Esophagus muscularis mucosa (tissue), 4 donors: ENCODE measurements around the gene MPST. TPM values are rescaled to one million over a fixed set of nuclear protein-coding genes. Genes with fewer than 3 reads are reported as not detected.

Source experiments
- DNase-seq: peaks from one replicate; pipeline ENCODE4 v3.0.0-alpha.2; 2017; ENCODE audit errors: extremely low spot score
- H3K27ac ChIP-seq, 4 donors: fragments of 200-600 bp; sonication (generic); replicated peaks in 1 of 4; 1 replicate in 3 of 4; 2 replicates in 1 of 4; pipeline ENCODE4 v1.5.1; 2016 to 2019; ENCODE audit warnings: mild to moderate bottlenecking in 1 of 4
- H3K27me3 ChIP-seq, 4 donors: fragments of 200-600 bp; sonication (generic); one replicate each; pipeline versions ENCODE4 v1.5.1 to v1.6.0; 2016 to 2019
- H3K36me3 ChIP-seq, 4 donors: fragments of 200-600 bp; sonication (generic); one replicate each; pipeline ENCODE4 v1.5.1; 2016 to 2019
- H3K4me1 ChIP-seq, 4 donors: fragments of 200-600 bp; sonication (generic); one replicate each; pipeline ENCODE4 v1.5.1; 2016 to 2019
- H3K4me3 ChIP-seq, 4 donors: fragments of 200-600 bp; sonication (generic); 1 replicate in 2 of 4; 2 replicates in 2 of 4; pipeline ENCODE4 v1.5.1; 2016 to 2019; ENCODE audit warnings: mild to moderate bottlenecking in 4 of 4, moderate library complexity in 1 of 4
- H3K9me3 ChIP-seq, 4 donors: fragments of 200-600 bp; sonication (generic); 1 replicate in 3 of 4; 2 replicates in 1 of 4; pipeline ENCODE4 v1.5.1; 2016 to 2019
- CTCF ChIP-seq, 3 experiments: fragments of 200-600 bp in 2 of 3; fragments of 450-650 bp in 1 of 3; sonication (generic) in 2 of 3; IDR thresholded peaks; one replicate each; pipeline ENCODE4 v1.5.1; 2017 to 2019; ENCODE audit warnings: antibody characterized with exemption in 3 of 3, mild to moderate bottlenecking in 2 of 3, moderate library complexity in 1 of 3
- EP300 ChIP-seq: sonication (generic); formaldehyde crosslinking; IDR thresholded peaks from one replicate; pipeline ENCODE4 v1.6.1; 2017; ENCODE audit warnings: antibody characterized with exemption
- POLR2A ChIP-seq: fragments of 450-650 bp; IDR thresholded peaks from one replicate; pipeline ENCODE4 v1.6.1; 2017; ENCODE audit warnings: antibody characterized with exemption, moderate library complexity, mild to moderate bottlenecking, low read depth
- POLR2AphosphoS5 ChIP-seq, 2 donors: sonication (generic); formaldehyde crosslinking; IDR thresholded peaks; one replicate each; pipeline ENCODE4 v1.6.1; 2017; ENCODE audit warnings: antibody characterized with exemption in 2 of 2
- WGBS: methylation state at CpG from one replicate; pipeline ENCODE4 v1.1.5; 2018; 5-methylcytosine and 5-hydroxymethylcytosine counted together
- intact Hi-C: fragments of 100-400 bp; cut with DNase I; formaldehyde crosslinking; loops from one replicate; pipeline ENCODE4 v1.15.1; 2023
- total RNA-seq, 4 donors: library from RNA; depleted of rRNA; stranded (reverse); fragments of >200 nt; gene quantifications; one replicate each; pipeline versions ENCODE4 v1.1.0 to v1.2.1, GENCODE V29; 2016

MPST gene
- total RNA-seq, 4 donors from 2014 or later: 124 to 205 (median 169) TPM

GRCh38 chr22:37056246-37056645, 36.7 kb downstream of the MPST start:
- no peak for TF ChIP-seq POLR2AphosphoS5 (IDR thresholded peaks at IDR 0.05)
- no peak for TF ChIP-seq CTCF (IDR thresholded peaks at IDR 0.05)
- TF ChIP-seq EP300: no peak
- no peak for TF ChIP-seq POLR2A
- WGBS: 92% methylated on average over 13 of the region's 13 CpGs
- Histone ChIP-seq H3K4me1 (peaks cover 21 to 28% (median 24%) of the 10 kb centered on the region in 4 donors), H3K27me3 (no peaks in the 10 kb centered on the region), H3K4me3 (no peak overlapping the region), H3K27ac (no peak overlapping the region), H3K36me3 (peaks cover 22 to 79% (median 66%) of the 10 kb centered on the region in 4 donors), H3K9me3 (no peaks in the 10 kb centered on the region)
- intact Hi-C loops: no loop called here
- DNase-seq: no peak

- WGBS: 89% methylated on average over 9 of the region's 9 CpGs
Measured at GRCh38 chr22:37057226-37057625, 37.7 kb downstream of the MPST start.

GRCh38 chr22:37057796-37058510, 38.4 kb downstream of the MPST start:
- H3K4me3 ChIP-seq: no peak overlapping the region
- peaks cover 8 to 11% (median 10%) of the 10 kb centered on the region in 4 donors for H3K4me1 ChIP-seq
- H3K27me3 ChIP-seq: no peaks in the 10 kb centered on the region
- intact Hi-C loops: no loop called here
- H3K36me3 ChIP-seq: peaks cover 22 to 88% (median 73%) of the 10 kb centered on the region in 4 donors
- no peak for DNase-seq
- H3K27ac ChIP-seq: no peak overlapping the region
- 85% methylated on average over 6 of the region's 12 CpGs for WGBS
- no peaks in the 10 kb centered on the region for H3K9me3 ChIP-seq
- TF ChIP-seq EP300 (no peak), CTCF (IDR thresholded peaks at IDR 0.05) (no peak), POLR2A (no peak), POLR2AphosphoS5 (IDR thresholded peaks at IDR 0.05) (no peak)

More at GRCh38 chr22:37057226-37057625, 37.7 kb downstream of the MPST start:
- intact Hi-C loops: no loop called here
- DNase-seq: no peak
- no peak overlapping the region for H3K27ac ChIP-seq
- H3K4me3 ChIP-seq: no peak overlapping the region
- H3K9me3 ChIP-seq: no peaks in the 10 kb centered on the region
- H3K4me1 ChIP-seq: peaks cover 15 to 18% (median 17%) of the 10 kb centered on the region in 4 donors
- H3K27me3 ChIP-seq: no peaks in the 10 kb centered on the region
- H3K36me3 ChIP-seq: peaks cover 22 to 88% (median 72%) of the 10 kb centered on the region in 4 donors
- TF ChIP-seq POLR2A (no peak), EP300 (no peak), POLR2AphosphoS5 (IDR thresholded peaks at IDR 0.05) (no peak), CTCF (IDR thresholded peaks at IDR 0.05) (no peak)

GRCh38 chr22:37058917-37059701, 39.6 kb downstream of the MPST start:
- intact Hi-C loops: no loop called here
- TF ChIP-seq EP300: no peak
- no peak for TF ChIP-seq POLR2A
- TF ChIP-seq POLR2AphosphoS5 (IDR thresholded peaks at IDR 0.05): no peak
- TF ChIP-seq CTCF (IDR thresholded peaks at IDR 0.05): no peak
- Histone ChIP-seq H3K27ac (no peak overlapping the region), H3K4me1 (no peaks in the 10 kb centered on the region), H3K27me3 (no peaks in the 10 kb centered on the region), H3K36me3 (peaks cover 22 to 81% (median 70%) of the 10 kb centered on the region in 4 donors), H3K9me3 (no peaks in the 10 kb centered on the region), H3K4me3 (no peak overlapping the region)
- 88% methylated on average over 12 of the region's 28 CpGs for WGBS
- no peak for DNase-seq
